Measurements from ENCODE around the gene SFT2D1. TPM values are rescaled to one million over a fixed set of nuclear protein-coding genes. Genes with fewer than 3 reads are reported as not detected.

Gene SFT2D1
- total and polyA plus RNA-seq, 2 of the 4 experiments (the other 2 are of a cell fraction): 10.2 to 45.8 TPM

DNA sequence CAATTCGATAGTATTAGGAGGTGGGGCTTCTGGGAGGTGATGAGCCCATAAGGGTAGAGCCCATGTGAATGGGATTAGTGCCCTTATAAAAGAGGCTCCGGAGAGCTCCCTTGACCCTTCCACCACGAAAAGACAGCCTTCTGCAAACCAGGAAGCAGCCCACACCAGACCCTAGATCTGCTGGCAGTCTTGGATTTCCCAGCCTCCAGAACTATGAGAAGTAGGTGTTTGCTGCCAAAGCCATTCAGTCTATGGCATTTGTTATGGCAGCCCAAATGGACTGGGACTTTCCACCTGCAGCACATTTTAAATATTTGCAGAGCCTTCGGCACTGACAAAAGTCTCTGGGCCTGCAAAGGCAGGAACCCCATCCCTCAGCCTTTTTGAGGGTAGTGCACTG is 11.8 kb upstream of the SFT2D1 start:
- TF ChIP-seq CHD1 (IDR thresholded peaks at IDR 0.05; ENCODE audit: low read depth, low read length) (no peak), FOS (IDR thresholded peaks at IDR 0.05; ENCODE audit: low read depth, low read length) (no peak), BHLHE40 (IDR thresholded peaks at IDR 0.05; ENCODE audit: low read depth, low read length) (no peak), CEBPB (IDR thresholded peaks at IDR 0.05; ENCODE audit: low read depth, low read length) (no peak), SMC3 (IDR thresholded peaks at IDR 0.05; ENCODE audit: low read depth, low read length) (no peak), MXI1 (IDR thresholded peaks at IDR 0.05; ENCODE audit: borderline replicate concordance, low read depth, low read length) (no peak), MAFK (IDR thresholded peaks at IDR 0.05; ENCODE audit: low read depth, low read length) (no peak)
- H3K27me3 ChIP-seq (ENCODE audit: control insufficient read depth, insufficient read depth, low read length): peaks cover 19% of the 10 kb centered on the region
- H3K23ac ChIP-seq (ENCODE audit: low read depth, low read length): no peak overlapping the region
- H4K91ac ChIP-seq (ENCODE audit: insufficient read depth, low read depth, low read length): no peak overlapping the region
- ChIA-PET POLR2A (ENCODE audit: unreplicated experiment) (no interaction called here), CTCF (interaction anchor here (0.6 kb wide), 1 partner anchor 57 kb away, joined by 4 read pairs; no protein-coding TSS in a partner anchor)
- H3K27ac ChIP-seq (ENCODE audit: insufficient read depth, low read length): no peak overlapping the region
- in situ Hi-C loops (cut with MboI; ENCODE audit: low sequenced_read_pairs) (no loop called here), dilution Hi-C loops (cut with HindIII; ENCODE audit: low sequenced_read_pairs, unreplicated experiment) (no loop called here), intact Hi-C loops (cut with micrococcal nuclease) (no loop called here)
- H2BK20ac ChIP-seq (ENCODE audit: low read depth, low read length): no peak overlapping the region
- no peak overlapping the region for H4K8ac ChIP-seq (ENCODE audit: low read depth in 2 of 2, low read length in 2 of 2)
- no peak overlapping the region for H4K5ac ChIP-seq (ENCODE audit: low read depth, low read length)
- H2BK15ac ChIP-seq (ENCODE audit: low read depth, low read length): no peak overlapping the region
- no peaks in the 10 kb centered on the region for H3K36me3 ChIP-seq (ENCODE audit: control insufficient read depth, insufficient read depth, low read length)
- H3K79me1 ChIP-seq (ENCODE audit: low read depth in 1 of 2, low read length in 2 of 2): no peaks in the 10 kb centered on the region
- H2AK9ac ChIP-seq (replicated peaks; ENCODE audit: low read depth, low read length, poor library complexity): no peak overlapping the region
- H4K20me1 ChIP-seq (ENCODE audit: insufficient read depth, low read length): no peaks in the 10 kb centered on the region
- no peak overlapping the region for H3K14ac ChIP-seq (replicated peaks; ENCODE audit: low read depth, low read length)
- no peak for DNase-seq
- no CpG with 5 or more reads among the region's 4 CpGs for WGBS, 2 experiments (ENCODE audit: extremely low coverage in 2 of 2, insufficient read length in 1 of 2)
- no peak overlapping the region for H2BK5ac ChIP-seq (ENCODE audit: low read depth, low read length, poor library complexity, severe bottlenecking)
- H3K9ac ChIP-seq (ENCODE audit: low read depth, low read length): no peak overlapping the region
- no peak overlapping the region for H2AFZ ChIP-seq (replicated peaks; ENCODE audit: low read length, poor library complexity)
- no peak overlapping the region for H3K56ac ChIP-seq (ENCODE audit: extremely low read depth, insufficient read depth, low read length)
- no peak overlapping the region for H2AK5ac ChIP-seq (ENCODE audit: low read depth, low read length)
- no peak for ATAC-seq (ENCODE audit: low read depth)
- H3K18ac ChIP-seq (ENCODE audit: low read depth, low read length): no peak overlapping the region
- H3K4ac ChIP-seq (ENCODE audit: low read depth, low read length): no peak overlapping the region
- H3K9me3 ChIP-seq (ENCODE audit: control insufficient read depth, insufficient read depth, low read length): no peaks in the 10 kb centered on the region; the same call in 1 of the 2 replicates
- H3K4me3 ChIP-seq (ENCODE audit: insufficient read depth, low read depth, low read length): no peak overlapping the region
- peaks cover 2% of the 10 kb centered on the region; the same call in 1 of the 2 replicates for H3K4me1 ChIP-seq (ENCODE audit: control insufficient read depth, insufficient read depth, low read length)
- no peak overlapping the region for H3K4me2 ChIP-seq (ENCODE audit: low read depth, low read length)
- BruUV-seq (replicated peaks): no TSS peak
- no peaks in the 10 kb centered on the region for H3K9me1 ChIP-seq (ENCODE audit: insufficient read depth, low read length)
- no peak overlapping the region for H2BK120ac ChIP-seq (ENCODE audit: low read depth, low read length)
